ENCODE results near the gene VAV1. TPM values are rescaled to one million over a fixed set of nuclear protein-coding genes. Genes with fewer than 3 reads are reported as not detected.
A peak's percentile ranks its signal among the peaks of the same experiment; 100 is the strongest.

VAV1 gene
- total and polyA plus RNA-seq, 2 of the 13 experiments (the other 11 are each of a cell fraction or from before 2014, with no cell fraction given), result not detected

DNA sequence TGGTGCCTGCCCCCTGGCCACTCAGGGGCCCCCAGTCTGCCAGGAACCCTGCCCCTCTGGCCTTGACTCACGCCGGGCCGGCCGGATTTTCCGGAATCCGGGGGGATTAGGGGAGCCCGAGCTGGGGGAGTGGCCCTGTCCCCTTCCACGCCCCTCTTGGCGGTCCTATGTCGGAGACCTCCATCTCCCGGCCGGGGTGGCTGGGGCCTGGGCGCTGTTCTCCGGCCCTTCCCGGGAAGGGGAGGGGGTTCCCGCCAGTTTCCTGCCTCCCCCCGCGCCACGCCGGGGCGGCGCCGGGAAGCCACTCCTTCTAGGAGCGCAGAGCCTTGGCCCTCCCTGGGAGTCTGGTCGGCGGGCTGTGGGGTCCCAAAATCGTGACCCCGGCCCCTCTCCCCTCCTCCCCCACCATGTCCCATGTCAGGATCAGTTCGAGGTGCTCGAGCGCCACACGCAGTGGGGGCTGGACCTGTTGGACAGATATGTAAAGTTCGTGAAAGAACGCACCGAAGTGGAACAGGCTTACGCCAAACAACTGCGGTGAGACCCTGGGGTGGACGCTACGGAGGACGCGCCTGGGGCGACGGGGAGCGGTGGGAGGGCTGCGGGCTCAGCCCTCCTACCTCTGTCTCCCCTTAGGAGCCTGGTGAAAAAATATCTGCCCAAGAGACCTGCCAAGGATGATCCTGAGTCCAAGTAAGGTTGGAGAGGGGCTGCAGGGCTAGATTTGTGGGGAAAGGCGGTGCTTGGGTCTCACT lies 31.7 kb upstream of the VAV1 start (continued):
- TF ChIP-seq ZMYM3 (CRISPR knock-in tag; IDR thresholded peaks at IDR 0.05) (0 out of 2 replicates have a peak, but pooled peaks have one; percentile 26), KMT2A (CRISPR knock-in tag; IDR thresholded peaks at IDR 0.05) (peak; percentile 48; the same call in 1 of the 2 replicates), SPEN (CRISPR knock-in tag; IDR thresholded peaks at IDR 0.05; ENCODE audit: low read depth) (0 out of 2 replicates have a peak, but pooled peaks have one; percentile 16), MED13 (CRISPR knock-in tag; IDR thresholded peaks at IDR 0.05) (no peak), GABPA (IDR thresholded peaks at IDR 0.05; ENCODE audit: low read depth, low read length) (peak; percentile 50), GABPA (CRISPR knock-in tag; IDR thresholded peaks at IDR 0.05; ENCODE audit: low read depth) (peak; percentile 54; the same call in 1 of the 2 replicates), PHF21A (CRISPR knock-in tag; IDR thresholded peaks at IDR 0.05) (0 out of 2 replicates have a peak, but pooled peaks have one; percentile 56), ZNF296 (CRISPR knock-in tag; conservative IDR thresholded peaks at IDR 0.05) (no peak), PAX8 (CRISPR knock-in tag; IDR thresholded peaks at IDR 0.05; ENCODE audit: borderline replicate concordance) (no peak), PCBP1 (IDR thresholded peaks at IDR 0.05; ENCODE audit: borderline replicate concordance, low read depth, low read length) (0 out of 2 replicates have a peak, but pooled peaks have one; percentile 40), KAT2B (IDR thresholded peaks at IDR 0.05; ENCODE audit: borderline replicate concordance, low read depth, low read length) (no peak), FOXK2 (IDR thresholded peaks at IDR 0.05) (no peak), ELF1 (CRISPR knock-in tag; IDR thresholded peaks at IDR 0.05) (no peak)
- TF ChIP-seq, protein P1, sequence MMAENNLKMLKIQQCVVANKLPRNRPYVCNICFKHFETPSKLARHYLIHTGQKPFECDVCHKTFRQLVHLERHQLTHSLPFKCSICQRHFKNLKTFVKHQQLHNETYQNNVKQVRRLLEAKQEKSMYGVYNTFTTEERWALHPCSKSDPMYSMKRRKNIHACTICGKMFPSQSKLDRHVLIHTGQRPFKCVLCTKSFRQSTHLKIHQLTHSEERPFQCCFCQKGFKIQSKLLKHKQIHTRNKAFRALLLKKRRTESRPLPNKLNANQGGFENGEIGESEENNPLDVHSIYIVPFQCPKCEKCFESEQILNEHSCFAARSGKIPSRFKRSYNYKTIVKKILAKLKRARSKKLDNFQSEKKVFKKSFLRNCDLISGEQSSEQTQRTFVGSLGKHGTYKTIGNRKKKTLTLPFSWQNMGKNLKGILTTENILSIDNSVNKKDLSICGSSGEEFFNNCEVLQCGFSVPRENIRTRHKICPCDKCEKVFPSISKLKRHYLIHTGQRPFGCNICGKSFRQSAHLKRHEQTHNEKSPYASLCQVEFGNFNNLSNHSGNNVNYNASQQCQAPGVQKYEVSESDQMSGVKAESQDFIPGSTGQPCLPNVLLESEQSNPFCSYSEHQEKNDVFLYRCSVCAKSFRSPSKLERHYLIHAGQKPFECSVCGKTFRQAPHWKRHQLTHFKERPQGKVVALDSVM (CRISPR knock-in tag; IDR thresholded peaks at IDR 0.05), result no peak
- TF ChIP-seq, protein P2, sequence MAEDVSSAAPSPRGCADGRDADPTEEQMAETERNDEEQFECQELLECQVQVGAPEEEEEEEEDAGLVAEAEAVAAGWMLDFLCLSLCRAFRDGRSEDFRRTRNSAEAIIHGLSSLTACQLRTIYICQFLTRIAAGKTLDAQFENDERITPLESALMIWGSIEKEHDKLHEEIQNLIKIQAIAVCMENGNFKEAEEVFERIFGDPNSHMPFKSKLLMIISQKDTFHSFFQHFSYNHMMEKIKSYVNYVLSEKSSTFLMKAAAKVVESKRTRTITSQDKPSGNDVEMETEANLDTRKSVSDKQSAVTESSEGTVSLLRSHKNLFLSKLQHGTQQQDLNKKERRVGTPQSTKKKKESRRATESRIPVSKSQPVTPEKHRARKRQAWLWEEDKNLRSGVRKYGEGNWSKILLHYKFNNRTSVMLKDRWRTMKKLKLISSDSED (CRISPR knock-in tag; IDR thresholded peaks at IDR 0.05), result no peak
- TF ChIP-seq, protein P3, sequence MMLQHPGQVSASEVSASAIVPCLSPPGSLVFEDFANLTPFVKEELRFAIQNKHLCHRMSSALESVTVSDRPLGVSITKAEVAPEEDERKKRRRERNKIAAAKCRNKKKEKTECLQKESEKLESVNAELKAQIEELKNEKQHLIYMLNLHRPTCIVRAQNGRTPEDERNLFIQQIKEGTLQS (CRISPR knock-in tag; IDR thresholded peaks at IDR 0.05), result 0 out of 2 replicates have a peak, but pooled peaks have one; percentile 22
- TF ChIP-seq, protein P4, sequence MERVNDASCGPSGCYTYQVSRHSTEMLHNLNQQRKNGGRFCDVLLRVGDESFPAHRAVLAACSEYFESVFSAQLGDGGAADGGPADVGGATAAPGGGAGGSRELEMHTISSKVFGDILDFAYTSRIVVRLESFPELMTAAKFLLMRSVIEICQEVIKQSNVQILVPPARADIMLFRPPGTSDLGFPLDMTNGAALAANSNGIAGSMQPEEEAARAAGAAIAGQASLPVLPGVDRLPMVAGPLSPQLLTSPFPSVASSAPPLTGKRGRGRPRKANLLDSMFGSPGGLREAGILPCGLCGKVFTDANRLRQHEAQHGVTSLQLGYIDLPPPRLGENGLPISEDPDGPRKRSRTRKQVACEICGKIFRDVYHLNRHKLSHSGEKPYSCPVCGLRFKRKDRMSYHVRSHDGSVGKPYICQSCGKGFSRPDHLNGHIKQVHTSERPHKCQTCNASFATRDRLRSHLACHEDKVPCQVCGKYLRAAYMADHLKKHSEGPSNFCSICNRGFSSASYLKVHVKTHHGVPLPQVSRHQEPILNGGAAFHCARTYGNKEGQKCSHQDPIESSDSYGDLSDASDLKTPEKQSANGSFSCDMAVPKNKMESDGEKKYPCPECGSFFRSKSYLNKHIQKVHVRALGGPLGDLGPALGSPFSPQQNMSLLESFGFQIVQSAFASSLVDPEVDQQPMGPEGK (CRISPR knock-in tag; IDR thresholded peaks at IDR 0.05), result peak; percentile 95
- TF ChIP-seq, protein P5, sequence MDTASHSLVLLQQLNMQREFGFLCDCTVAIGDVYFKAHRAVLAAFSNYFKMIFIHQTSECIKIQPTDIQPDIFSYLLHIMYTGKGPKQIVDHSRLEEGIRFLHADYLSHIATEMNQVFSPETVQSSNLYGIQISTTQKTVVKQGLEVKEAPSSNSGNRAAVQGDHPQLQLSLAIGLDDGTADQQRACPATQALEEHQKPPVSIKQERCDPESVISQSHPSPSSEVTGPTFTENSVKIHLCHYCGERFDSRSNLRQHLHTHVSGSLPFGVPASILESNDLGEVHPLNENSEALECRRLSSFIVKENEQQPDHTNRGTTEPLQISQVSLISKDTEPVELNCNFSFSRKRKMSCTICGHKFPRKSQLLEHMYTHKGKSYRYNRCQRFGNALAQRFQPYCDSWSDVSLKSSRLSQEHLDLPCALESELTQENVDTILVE (CRISPR knock-in tag; IDR thresholded peaks at IDR 0.05), result 0 out of 2 replicates have a peak, but pooled peaks have one; percentile 27
- TF ChIP-seq, protein P6, sequence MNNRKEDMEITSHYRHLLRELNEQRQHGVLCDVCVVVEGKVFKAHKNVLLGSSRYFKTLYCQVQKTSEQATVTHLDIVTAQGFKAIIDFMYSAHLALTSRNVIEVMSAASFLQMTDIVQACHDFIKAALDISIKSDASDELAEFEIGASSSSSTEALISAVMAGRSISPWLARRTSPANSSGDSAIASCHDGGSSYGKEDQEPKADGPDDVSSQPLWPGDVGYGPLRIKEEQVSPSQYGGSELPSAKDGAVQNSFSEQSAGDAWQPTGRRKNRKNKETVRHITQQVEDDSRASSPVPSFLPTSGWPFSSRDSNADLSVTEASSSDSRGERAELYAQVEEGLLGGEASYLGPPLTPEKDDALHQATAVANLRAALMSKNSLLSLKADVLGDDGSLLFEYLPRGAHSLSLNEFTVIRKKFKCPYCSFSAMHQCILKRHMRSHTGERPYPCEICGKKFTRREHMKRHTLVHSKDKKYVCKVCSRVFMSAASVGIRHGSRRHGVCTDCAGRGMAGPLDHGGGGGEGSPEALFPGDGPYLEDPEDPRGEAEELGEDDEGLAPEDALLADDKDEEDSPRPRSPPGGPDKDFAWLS (CRISPR knock-in tag; IDR thresholded peaks at IDR 0.05; ENCODE audit: borderline replicate concordance), result no peak
